Heart left ventricle (tissue), 13 donors: ENCODE measurements around the gene LIX1.

Experiments
- CTCF ChIP-seq, 12 donors: fragments of 200-600 bp; sonication (generic) in 4 of 12; IDR thresholded peaks; one replicate each; pipeline versions ENCODE4 v1.5.0 to v1.8.0; 2018 to 2022; ENCODE audit warnings: antibody characterized with exemption in 12 of 12, mild to moderate bottlenecking in 5 of 12
- POLR2A ChIP-seq, 2 donors: fragments of 450-650 bp; IDR thresholded peaks; one replicate each; pipeline ENCODE4 v1.6.1; 2017; ENCODE audit warnings: antibody characterized with exemption in 2 of 2, mild to moderate bottlenecking in 2 of 2, moderate library complexity in 2 of 2
- donor health status: ischemic (EF 13 %, LVEDD 7.1; RV severe dilation, severe dysfunction).
- donor health status: DM: no; HTN: yes; CAD: no.
- donor health status: DM: no; HTN: no; CAD: no.
- donor health status: ischemic (EF 25% LVEDD 6.9; RV normal size, moderate dysfunction).
- donor health status: ischemic (EF 25% LVEDD 5.7; RV mildly dilated, moderate dysfunction).
- donor health status: ischemic (EF 35%, LVEDD 5.7; RV mildly dilated, moderate dysfunction).
- donor health status: nonischemic (EF 11% LVEDD 7.7; RV severe dilation, severe dysfunction).
- donor health status: DM: yes; HTN: yes; CAD: no.
- donor health status: PGD.
- donor health status: ischemic (EF 29% LVEDD 5.4; RV normal size, mild dysfunction).
- donor health status: nonischemic (EF 23%, LVEDD 6.1; RV moderate dilation, normal function).

GRCh38 chr5:97182571-97183099 is 40.2 kb upstream of the LIX1 start:
- no peak for TF ChIP-seq POLR2A (IDR thresholded peaks at IDR 0.05)
- no peak for TF ChIP-seq CTCF (IDR thresholded peaks at IDR 0.05)
